Type B pancreatic cell (in vitro differentiated cells): ENCODE results near the gene WDR5. TPM values are rescaled to one million over a fixed set of nuclear protein-coding genes. Genes with fewer than 3 reads are reported as not detected.
A peak's percentile ranks its signal among the peaks of the same experiment; 100 is the strongest.

ENCODE experiments used
- DNase-seq: peaks from one replicate; pipeline ENCODE4 v3.0.0; 2021; ENCODE audit warnings: mixed read lengths; ENCODE audit not compliant: unreplicated experiment; ENCODE audit errors: extremely low spot score
- H3K27ac Mint-ChIP-seq: 2 replicates; pipeline ENCODE4 v1.8.0; 2021; ENCODE audit warnings: mild to moderate bottlenecking, mixed read lengths
- H3K27me3 Mint-ChIP-seq: 2 replicates; pipeline ENCODE4 v1.8.0; 2021; ENCODE audit warnings: mixed read lengths
- H3K36me3 Mint-ChIP-seq: 2 replicates; pipeline ENCODE4 v1.8.0; 2021; ENCODE audit warnings: mixed read lengths
- H3K4me1 Mint-ChIP-seq: one replicate; pipeline ENCODE4 v1.8.0; 2021; ENCODE audit warnings: mixed read lengths; ENCODE audit not compliant: unreplicated experiment
- H3K4me3 Mint-ChIP-seq: 2 replicates; pipeline ENCODE4 v1.8.0; 2021; ENCODE audit warnings: mild to moderate bottlenecking, mixed read lengths
- H3K9me3 Mint-ChIP-seq: 2 replicates; pipeline ENCODE4 v1.8.0; 2021; ENCODE audit warnings: mixed read lengths
- total RNA-seq: library from RNA; stranded (reverse); gene quantifications from 2 replicates; pipeline ENCODE4 v1.2.1, GENCODE V29; 2021; ENCODE audit warnings: low replicate concordance
- TF ChIP-seq, protein P1 (sequence below): fragments of 200-600 bp; sonication (generic); conservative IDR thresholded peaks from 2 replicates; pipeline ENCODE4 v1.5.0; 2021; ENCODE audit warnings: antibody characterized with exemption, mild to moderate bottlenecking

WDR5 gene
- total RNA-seq, 1 donor from 2014 or later = 45.7 TPM

GRCh38 chr9:134175808-134176598 lies 40.1 kb downstream of the WDR5 start:
- no peak overlapping the region for H3K4me3 Mint-ChIP-seq
- no peaks in the 10 kb centered on the region for H3K36me3 Mint-ChIP-seq
- no peak overlapping the region for H3K27ac Mint-ChIP-seq
- H3K27me3 Mint-ChIP-seq = no peaks in the 10 kb centered on the region
- peaks cover 19% of the 10 kb centered on the region for H3K4me1 Mint-ChIP-seq
- no peak for DNase-seq
- no peaks in the 10 kb centered on the region for H3K9me3 Mint-ChIP-seq
- TF ChIP-seq, protein P1, sequence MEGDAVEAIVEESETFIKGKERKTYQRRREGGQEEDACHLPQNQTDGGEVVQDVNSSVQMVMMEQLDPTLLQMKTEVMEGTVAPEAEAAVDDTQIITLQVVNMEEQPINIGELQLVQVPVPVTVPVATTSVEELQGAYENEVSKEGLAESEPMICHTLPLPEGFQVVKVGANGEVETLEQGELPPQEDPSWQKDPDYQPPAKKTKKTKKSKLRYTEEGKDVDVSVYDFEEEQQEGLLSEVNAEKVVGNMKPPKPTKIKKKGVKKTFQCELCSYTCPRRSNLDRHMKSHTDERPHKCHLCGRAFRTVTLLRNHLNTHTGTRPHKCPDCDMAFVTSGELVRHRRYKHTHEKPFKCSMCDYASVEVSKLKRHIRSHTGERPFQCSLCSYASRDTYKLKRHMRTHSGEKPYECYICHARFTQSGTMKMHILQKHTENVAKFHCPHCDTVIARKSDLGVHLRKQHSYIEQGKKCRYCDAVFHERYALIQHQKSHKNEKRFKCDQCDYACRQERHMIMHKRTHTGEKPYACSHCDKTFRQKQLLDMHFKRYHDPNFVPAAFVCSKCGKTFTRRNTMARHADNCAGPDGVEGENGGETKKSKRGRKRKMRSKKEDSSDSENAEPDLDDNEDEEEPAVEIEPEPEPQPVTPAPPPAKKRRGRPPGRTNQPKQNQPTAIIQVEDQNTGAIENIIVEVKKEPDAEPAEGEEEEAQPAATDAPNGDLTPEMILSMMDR = peak; percentile 14

- no peak overlapping the region for H3K27ac Mint-ChIP-seq
Observed at GRCh38 chr9:134176599-134176968, 40.7 kb downstream of the WDR5 start.

DNA sequence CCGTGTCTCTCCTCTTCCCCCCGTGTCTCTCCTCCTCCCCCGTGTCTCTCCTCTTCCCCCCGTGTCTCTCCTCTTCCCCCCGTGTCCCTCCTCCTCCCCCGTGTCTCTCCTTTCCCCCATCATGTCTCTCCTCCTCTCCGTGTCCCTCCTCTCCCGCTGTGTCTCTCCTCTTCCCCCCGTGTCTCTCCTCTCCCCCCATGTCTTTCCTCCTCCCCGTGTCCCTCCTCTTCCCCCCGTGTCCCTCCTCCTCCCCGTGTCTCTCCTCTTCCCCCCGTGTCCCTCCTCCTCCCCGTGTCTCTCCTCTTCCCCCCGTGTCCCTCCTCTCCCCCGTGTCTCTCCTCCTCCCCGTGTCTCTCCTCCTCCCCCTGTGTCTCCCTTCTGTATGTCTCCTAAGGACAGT lies 41.3 kb downstream of the WDR5 start:
- no peak for DNase-seq
- H3K27me3 Mint-ChIP-seq = no peaks in the 10 kb centered on the region
- no peak overlapping the region for H3K27ac Mint-ChIP-seq
- peaks cover 11% of the 10 kb centered on the region for H3K4me1 Mint-ChIP-seq
- TF ChIP-seq, protein P1 = no peak
- H3K4me3 Mint-ChIP-seq = no peak overlapping the region
- no peaks in the 10 kb centered on the region for H3K9me3 Mint-ChIP-seq
- no peaks in the 10 kb centered on the region for H3K36me3 Mint-ChIP-seq

More at GRCh38 chr9:134176599-134176968, 40.7 kb downstream of the WDR5 start:
- no peaks in the 10 kb centered on the region for H3K9me3 Mint-ChIP-seq
- no peak overlapping the region for H3K4me3 Mint-ChIP-seq
- no peaks in the 10 kb centered on the region for H3K27me3 Mint-ChIP-seq
- no peak for DNase-seq
- no peaks in the 10 kb centered on the region for H3K36me3 Mint-ChIP-seq
- TF ChIP-seq, protein P1 = no peak
- H3K4me1 Mint-ChIP-seq = peaks cover 16% of the 10 kb centered on the region

GRCh38 chr9:134177624-134178393 lies 41.9 kb downstream of the WDR5 start:
- H3K27me3 Mint-ChIP-seq = no peaks in the 10 kb centered on the region
- no peak overlapping the region for H3K4me3 Mint-ChIP-seq
- TF ChIP-seq, protein P1 = no peak
- no peak overlapping the region for H3K27ac Mint-ChIP-seq
- DNase-seq = no peak
- peaks cover 10% of the 10 kb centered on the region for H3K4me1 Mint-ChIP-seq
- peaks cover 5% of the 10 kb centered on the region for H3K9me3 Mint-ChIP-seq
- H3K36me3 Mint-ChIP-seq = no peaks in the 10 kb centered on the region

- TF ChIP-seq, protein P1 = no peak
- Mint-ChIP-seq H3K36me3 (no peaks in the 10 kb centered on the region), H3K27ac (no peak overlapping the region), H3K4me1 (peaks cover 10% of the 10 kb centered on the region), H3K9me3 (peaks cover 5% of the 10 kb centered on the region), H3K27me3 (no peaks in the 10 kb centered on the region), H3K4me3 (no peak overlapping the region)
- DNase-seq = no peak
Observed at GRCh38 chr9:134178394-134178767, 42.5 kb downstream of the WDR5 start.
